Measurements from ENCODE around the gene SNRNP70. TPM values are rescaled to one million over a fixed set of nuclear protein-coding genes. Genes with fewer than 3 reads are reported as not detected.

The SNRNP70 gene
- polyA plus RNA-seq, 3 donors = 27.4 to 360 (median 40.4) TPM

- no peak overlapping the region for H3K4me3 ChIP-seq (replicated peaks in 1 of 3; ENCODE audit: low read depth in 2 of 3, low read length in 3 of 3)
- H4K20me1 ChIP-seq (ENCODE audit: insufficient read depth, low read length) = no peaks in the 10 kb centered on the region
- no peak for TF ChIP-seq CTCF (IDR thresholded peaks at IDR 0.05)
- H3K9ac ChIP-seq (ENCODE audit: insufficient read depth, low read length, poor library complexity, severe bottlenecking) = no peak overlapping the region
- H3K36me3 ChIP-seq (replicated peaks in 1 of 2; ENCODE audit: control insufficient read depth in 1 of 2, insufficient read depth in 2 of 2, low read length in 2 of 2) = no peaks in the 10 kb centered on the region
- peaks cover 24% of the 10 kb centered on the region for H3K4me1 Mint-ChIP-seq
- H3K79me2 ChIP-seq (ENCODE audit: insufficient read depth, low read length) = no peaks in the 10 kb centered on the region
- H3K4me2 ChIP-seq (replicated peaks; ENCODE audit: extremely low read depth, low read length, poor library complexity, severe bottlenecking) = no peak overlapping the region
- peaks cover 16 to 25% (median 21%) of the 10 kb centered on the region in 3 donors for H3K27me3 Mint-ChIP-seq (ENCODE audit: low read depth in 3 of 3)
- no peak overlapping the region for H3K27ac ChIP-seq (ENCODE audit: low read depth in 1 of 2, low read length in 2 of 2)
- peak overlapping the region in 1 of 2 donors; percentile 22 for H3K4me3 Mint-ChIP-seq
- intact Hi-C loops (cut with micrococcal nuclease) = no loop called here
- H2AFZ ChIP-seq (ENCODE audit: insufficient read depth, low read depth, low read length, poor library complexity, severe bottlenecking) = no peak overlapping the region
- peaks cover 2 to 5% (median 3%) of the 10 kb centered on the region in 7 donors for H3K9me3 Mint-ChIP-seq
- DNase-seq = no peak
- H3K27me3 ChIP-seq (ENCODE audit: control insufficient read depth in 2 of 2, insufficient read depth in 2 of 2, low read length in 2 of 2) = peaks cover 0 to 7% of the 10 kb centered on the region in 2 donors
- WGBS (ENCODE audit: insufficient coverage) = 76% methylated on average over 5 of the region's 7 CpGs
- no peaks in the 10 kb centered on the region for H3K36me3 Mint-ChIP-seq
- peaks cover 15 to 24% of the 10 kb centered on the region in 2 donors for H3K4me1 ChIP-seq (ENCODE audit: control insufficient read depth in 1 of 2, insufficient read depth in 2 of 2, low read length in 2 of 2)
- H3K9me3 ChIP-seq (replicated peaks in 1 of 2; ENCODE audit: control insufficient read depth in 1 of 2, insufficient read depth in 1 of 2, low read length in 2 of 2) = peaks cover 0 to 3% of the 10 kb centered on the region in 2 donors
- peak overlapping the region in 1 of 7 donors; percentile 0 for H3K27ac Mint-ChIP-seq
Observed at GRCh38 chr19:49140951-49141350, 55.7 kb downstream of the SNRNP70 start.

- H2AFZ ChIP-seq (ENCODE audit: insufficient read depth, low read depth, low read length, poor library complexity, severe bottlenecking) = no peak overlapping the region
- H3K9me3 ChIP-seq (replicated peaks in 1 of 2; ENCODE audit: control insufficient read depth in 1 of 2, insufficient read depth in 1 of 2, low read length in 2 of 2) = no peaks in the 10 kb centered on the region
- TF ChIP-seq CTCF (IDR thresholded peaks at IDR 0.05) = no peak
- H3K79me2 ChIP-seq (ENCODE audit: insufficient read depth, low read length) = no peaks in the 10 kb centered on the region
- peaks cover 0 to 7% of the 10 kb centered on the region in 2 donors for H3K27me3 ChIP-seq (ENCODE audit: control insufficient read depth in 2 of 2, insufficient read depth in 2 of 2, low read length in 2 of 2)
- peak overlapping the region in 1 of 2 donors; percentile 22 for H3K4me3 Mint-ChIP-seq
- H3K27me3 Mint-ChIP-seq (ENCODE audit: low read depth in 3 of 3) = peaks cover 19 to 26% (median 25%) of the 10 kb centered on the region in 3 donors
- intact Hi-C loops (cut with micrococcal nuclease) = no loop called here
- peaks cover 24% of the 10 kb centered on the region for H3K4me1 Mint-ChIP-seq
- no peaks in the 10 kb centered on the region for H3K36me3 ChIP-seq (replicated peaks in 1 of 2; ENCODE audit: control insufficient read depth in 1 of 2, insufficient read depth in 2 of 2, low read length in 2 of 2)
- no peaks in the 10 kb centered on the region for H3K36me3 Mint-ChIP-seq
- peaks cover 13 to 22% of the 10 kb centered on the region in 2 donors for H3K4me1 ChIP-seq (ENCODE audit: control insufficient read depth in 1 of 2, insufficient read depth in 2 of 2, low read length in 2 of 2)
- H3K4me3 ChIP-seq (replicated peaks in 1 of 3; ENCODE audit: low read depth in 2 of 3, low read length in 3 of 3) = no peak overlapping the region
- peak overlapping the region in 1 of 7 donors; percentile 0 for H3K27ac Mint-ChIP-seq
- H3K27ac ChIP-seq (ENCODE audit: low read depth in 1 of 2, low read length in 2 of 2) = no peak overlapping the region
- H3K4me2 ChIP-seq (replicated peaks; ENCODE audit: extremely low read depth, low read length, poor library complexity, severe bottlenecking) = no peak overlapping the region
- WGBS (ENCODE audit: insufficient coverage) = 80% methylated on average over 3 of the region's 6 CpGs
- H3K9me3 Mint-ChIP-seq = peaks cover 0 to 3% (median 2%) of the 10 kb centered on the region in 7 donors
- no peak for DNase-seq
- no peaks in the 10 kb centered on the region for H4K20me1 ChIP-seq (ENCODE audit: insufficient read depth, low read length)
- H3K9ac ChIP-seq (ENCODE audit: insufficient read depth, low read length, poor library complexity, severe bottlenecking) = no peak overlapping the region
Observed at GRCh38 chr19:49141352-49141751, 56.1 kb downstream of the SNRNP70 start.

All from CD14-positive monocyte (primary cell).